Muscle layer of duodenum (tissue), 2 donors: Measurements from ENCODE around the gene GPD1.

Experiments used
- H3K27ac ChIP-seq: one replicate; pipeline ENCODE4 v1.7.0; 2013; ENCODE audit warnings: mild to moderate bottlenecking, low read length
- H3K27me3 ChIP-seq: one replicate; pipeline ENCODE4 v1.7.0; 2013; ENCODE audit warnings: low read depth, mild to moderate bottlenecking, control low read depth, low read length
- H3K36me3 ChIP-seq, 2 donors: one replicate each; pipeline ENCODE4 v1.7.0; 2013; ENCODE audit warnings: low read length in 2 of 2, control low read depth in 1 of 2, mild to moderate bottlenecking in 1 of 2; ENCODE audit not compliant: insufficient read depth in 2 of 2, control insufficient read depth in 1 of 2
- H3K4me1 ChIP-seq, 2 donors: one replicate each; pipeline ENCODE4 v1.7.0; 2013; ENCODE audit warnings: low read length in 2 of 2, mild to moderate bottlenecking in 2 of 2, control low read depth in 1 of 2, moderate library complexity in 1 of 2; ENCODE audit not compliant: insufficient read depth in 2 of 2, control insufficient read depth in 1 of 2
- H3K4me3 ChIP-seq, 2 donors: one replicate each; pipeline ENCODE4 v1.7.0; 2013; ENCODE audit warnings: low read length in 2 of 2, low read depth in 1 of 2, mild to moderate bottlenecking in 1 of 2
- H3K9me3 ChIP-seq, 2 donors: one replicate each; pipeline ENCODE4 v1.7.0; 2013; ENCODE audit warnings: low read length in 2 of 2, control low read depth in 1 of 2, mild to moderate bottlenecking in 1 of 2; ENCODE audit not compliant: control insufficient read depth in 1 of 2
- donor health status: healthy.

Gene GPD1

GRCh38 chr12:50111395-50111692 lies 7.5 kb downstream of the GPD1 start:
- Histone ChIP-seq H3K4me3 (peak overlapping the region in 1 of 2 donors; percentile 46), H3K36me3 (peaks cover 3 to 4% of the 10 kb centered on the region in 2 donors), H3K9me3 (no peaks in the 10 kb centered on the region), H3K4me1 (peaks cover 18 to 24% of the 10 kb centered on the region in 2 donors), H3K27me3 (no peaks in the 10 kb centered on the region), H3K27ac (peak overlapping the region; percentile 86)

DNA sequence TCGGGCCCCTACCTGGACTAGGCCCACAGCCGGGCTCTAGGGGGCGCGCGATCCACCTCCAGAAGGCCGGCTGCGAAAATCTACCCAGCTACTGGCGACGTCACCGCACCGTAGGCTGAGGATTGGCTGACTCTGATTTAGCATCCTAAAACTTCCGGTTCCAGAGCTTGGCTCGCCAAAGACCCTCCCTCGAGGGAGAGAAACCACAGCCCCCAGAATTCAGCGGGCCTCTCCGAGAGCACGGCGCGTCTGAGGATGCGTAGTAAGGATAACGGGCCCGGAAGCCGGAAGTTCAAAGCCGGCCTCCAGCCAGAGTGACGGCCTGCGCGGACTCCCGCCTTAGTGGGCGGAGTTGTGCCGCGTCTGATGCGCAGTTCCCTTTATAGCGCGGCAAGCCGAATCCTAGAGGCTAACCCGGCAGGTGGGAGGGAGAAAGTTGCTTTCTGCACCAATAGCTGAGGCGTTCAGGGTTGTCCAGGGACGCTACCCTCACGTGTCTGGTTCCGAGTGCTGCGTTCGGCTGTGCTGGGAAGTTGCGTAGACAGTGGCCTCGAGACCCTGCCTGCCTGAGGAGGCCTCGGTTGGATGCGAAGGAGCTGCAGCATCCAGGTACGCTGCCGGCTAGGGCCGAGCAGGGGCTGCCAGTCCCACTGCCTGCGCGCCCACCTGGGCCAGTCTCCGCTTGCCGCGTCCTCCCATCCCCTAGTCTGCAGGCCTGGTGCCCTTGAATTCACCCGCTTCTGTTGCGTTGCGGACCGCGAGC lies 8.1 kb downstream of the GPD1 start, which contains the start of gene COX14:
Gene COX14, plus strand, starts transcription at position 544 of the 763 bp plus-strand sequence. CDS start 7,808 bp downstream, outside the sequence.
- H3K9me3 ChIP-seq: no peaks in the 10 kb centered on the region
- no peaks in the 10 kb centered on the region for H3K27me3 ChIP-seq
- H3K36me3 ChIP-seq: peaks cover 3 to 4% of the 10 kb centered on the region in 2 donors
- H3K27ac ChIP-seq: peak within 1 kb of the TSS; percentile 98
- H3K4me3 ChIP-seq: peak within 1 kb of the TSS; percentile 92 to 96
- peaks cover 18 to 25% of the 10 kb centered on the region in 2 donors for H3K4me1 ChIP-seq

DNA sequence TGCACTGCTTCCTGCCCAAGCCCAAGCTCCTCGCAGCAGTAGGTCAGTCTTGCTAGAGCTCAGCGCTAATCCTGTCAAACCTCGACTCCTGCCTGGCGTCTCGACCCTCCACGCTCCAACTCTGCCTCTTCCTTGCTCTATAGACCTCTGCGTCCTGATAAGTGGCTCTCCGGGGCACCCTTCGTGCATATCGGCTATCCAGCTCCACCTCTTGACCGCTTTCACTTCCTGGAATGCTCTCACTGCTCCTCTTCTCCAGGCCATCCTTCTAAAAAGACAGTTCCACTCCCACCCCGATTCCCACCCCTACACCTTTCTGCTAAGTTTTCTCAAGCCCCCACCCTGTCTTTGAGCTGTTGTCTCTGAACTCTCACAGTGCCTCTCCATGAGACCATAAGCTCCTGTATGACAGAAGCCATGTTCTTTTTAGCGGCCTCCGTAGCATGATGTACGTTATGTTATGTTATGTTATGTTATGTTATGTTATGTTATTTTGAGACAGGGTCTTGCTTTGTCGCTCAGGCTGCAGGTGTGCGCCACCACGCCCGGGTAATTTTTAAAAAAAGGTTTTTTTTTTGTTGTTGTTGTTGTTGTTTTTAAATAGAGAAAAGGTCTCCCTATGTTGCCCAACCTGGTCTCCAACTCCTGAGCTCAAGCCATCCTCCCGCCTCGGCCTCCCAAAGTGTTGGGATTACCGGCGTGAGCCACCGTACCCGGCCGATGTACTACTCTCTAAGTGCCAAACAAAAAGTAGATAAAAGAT lies 8.8 kb downstream of the GPD1 start:
- Histone ChIP-seq H3K4me1 (peaks cover 18 to 33% of the 10 kb centered on the region in 2 donors), H3K27ac (peak overlapping the region; percentile 98), H3K36me3 (peaks cover 3 to 4% of the 10 kb centered on the region in 2 donors), H3K9me3 (no peaks in the 10 kb centered on the region), H3K27me3 (no peaks in the 10 kb centered on the region), H3K4me3 (peak overlapping the region; percentile 92 to 96)

DNA sequence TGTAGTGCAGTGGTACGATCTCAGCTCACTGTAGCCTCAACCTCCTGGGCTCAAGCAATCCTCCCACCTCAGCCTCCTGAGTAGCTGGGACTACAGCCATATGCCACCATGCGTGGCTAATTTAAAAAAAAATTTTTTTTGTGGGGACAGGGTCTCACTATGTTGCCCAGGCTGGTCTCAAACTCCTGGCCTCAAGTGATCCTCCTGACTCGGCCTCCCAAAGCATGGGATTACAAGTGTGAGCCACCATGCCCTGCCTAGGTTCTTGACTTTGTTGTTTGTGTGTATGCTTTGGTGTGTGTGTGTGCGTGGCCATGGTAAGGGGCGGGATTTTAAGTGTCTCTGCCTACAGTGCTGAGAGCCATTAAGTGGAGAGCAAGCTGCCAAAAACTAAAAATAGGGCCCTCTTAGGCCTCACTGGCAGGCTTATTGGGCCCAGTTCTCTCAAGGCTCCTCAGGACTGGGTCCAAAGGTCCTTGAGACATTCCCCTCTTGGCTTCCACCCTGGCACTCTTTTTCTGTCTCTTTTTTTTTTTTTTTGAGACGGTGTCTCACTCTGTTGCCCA lies 13.3 kb downstream of the GPD1 start:
- H3K9me3 ChIP-seq: no peaks in the 10 kb centered on the region
- no peaks in the 10 kb centered on the region for H3K27me3 ChIP-seq
- no peak overlapping the region for H3K4me3 ChIP-seq
- H3K4me1 ChIP-seq: peaks cover 0 to 21% of the 10 kb centered on the region in 2 donors
- peaks cover 14 to 31% of the 10 kb centered on the region in 2 donors for H3K36me3 ChIP-seq
- no peak overlapping the region for H3K27ac ChIP-seq

GRCh38 chr12:50119387-50119786 lies 15.6 kb downstream of the GPD1 start:
- Histone ChIP-seq H3K36me3 (peaks cover 31% of the 10 kb centered on the region in 2 donors), H3K27me3 (no peaks in the 10 kb centered on the region)

DNA sequence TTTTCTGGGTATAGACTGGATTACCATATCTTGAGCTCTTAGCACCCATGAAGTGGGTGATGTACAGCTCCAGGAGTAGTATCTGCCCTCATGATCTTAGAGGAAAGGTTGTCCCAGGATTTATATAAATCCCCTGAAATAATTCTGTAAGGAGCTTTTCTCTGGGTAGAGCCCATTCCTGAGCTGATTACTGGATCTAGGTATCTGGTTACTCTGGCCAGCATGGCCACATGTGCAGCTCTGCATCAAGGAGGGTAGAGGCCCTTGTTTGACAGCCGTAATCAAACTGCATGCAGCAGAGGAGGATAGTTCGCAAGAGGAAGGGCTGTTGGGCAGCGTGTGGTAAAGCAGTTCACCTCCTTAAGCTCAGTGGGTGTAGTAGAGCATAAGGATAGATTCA lies 16.7 kb downstream of the GPD1 start:
- peaks cover 31% of the 10 kb centered on the region in 2 donors for H3K36me3 ChIP-seq
- H3K9me3 ChIP-seq: no peaks in the 10 kb centered on the region
- H3K27me3 ChIP-seq: no peaks in the 10 kb centered on the region
- no peak overlapping the region for H3K27ac ChIP-seq
- peaks cover 0 to 10% of the 10 kb centered on the region in 2 donors for H3K4me1 ChIP-seq
- no peak overlapping the region for H3K4me3 ChIP-seq

More at GRCh38 chr12:50119387-50119786, 15.6 kb downstream of the GPD1 start:
- Histone ChIP-seq H3K9me3 (no peaks in the 10 kb centered on the region), H3K27ac (no peak overlapping the region), H3K4me1 (peaks cover 0 to 10% of the 10 kb centered on the region in 2 donors), H3K4me3 (no peak overlapping the region)

GRCh38 chr12:50120953-50121352 lies 17.1 kb downstream of the GPD1 start:
- peaks cover 27 to 31% of the 10 kb centered on the region in 2 donors for H3K36me3 ChIP-seq
- no peaks in the 10 kb centered on the region for H3K9me3 ChIP-seq
- no peak overlapping the region for H3K4me3 ChIP-seq
- no peaks in the 10 kb centered on the region for H3K27me3 ChIP-seq
- H3K4me1 ChIP-seq: peaks cover 0 to 10% of the 10 kb centered on the region in 2 donors
- H3K27ac ChIP-seq: no peak overlapping the region

- Histone ChIP-seq H3K9me3 (no peaks in the 10 kb centered on the region), H3K27ac (no peak overlapping the region), H3K4me3 (no peak overlapping the region), H3K36me3 (peaks cover 27 to 31% of the 10 kb centered on the region in 2 donors), H3K4me1 (peaks cover 0 to 10% of the 10 kb centered on the region in 2 donors), H3K27me3 (no peaks in the 10 kb centered on the region)
Observed at GRCh38 chr12:50121641-50122040, 17.8 kb downstream of the GPD1 start.

DNA sequence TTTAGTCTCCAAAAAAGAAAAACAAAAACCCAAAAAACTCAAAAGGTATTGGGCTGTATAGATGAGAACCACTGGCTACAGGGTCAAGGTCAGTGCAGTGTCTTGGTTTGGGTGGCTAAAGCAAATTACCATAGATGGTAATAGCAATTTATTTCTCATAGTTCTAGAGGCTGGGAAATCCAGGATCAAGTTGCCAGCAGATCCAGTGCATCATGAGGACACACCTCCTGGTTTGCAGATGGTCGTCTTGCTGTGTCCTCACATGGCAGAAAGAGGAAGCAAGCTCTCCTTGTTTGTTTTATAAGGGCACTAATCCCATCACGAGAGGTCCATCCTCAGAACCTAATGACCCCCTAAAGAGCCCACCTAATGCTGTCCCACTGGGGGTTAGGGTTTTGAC lies 19.4 kb downstream of the GPD1 start:
- Histone ChIP-seq H3K27me3 (no peaks in the 10 kb centered on the region), H3K4me1 (no peaks in the 10 kb centered on the region), H3K9me3 (no peaks in the 10 kb centered on the region), H3K36me3 (peaks cover 38 to 42% of the 10 kb centered on the region in 2 donors), H3K27ac (no peak overlapping the region), H3K4me3 (no peak overlapping the region)

- no peaks in the 10 kb centered on the region for H3K27me3 ChIP-seq
- no peaks in the 10 kb centered on the region for H3K4me1 ChIP-seq
- no peaks in the 10 kb centered on the region for H3K9me3 ChIP-seq
- no peak overlapping the region for H3K4me3 ChIP-seq
- H3K27ac ChIP-seq: no peak overlapping the region
- H3K36me3 ChIP-seq: peaks cover 35 to 47% of the 10 kb centered on the region in 2 donors
Observed at GRCh38 chr12:50127546-50127945, 23.7 kb downstream of the GPD1 start.

DNA sequence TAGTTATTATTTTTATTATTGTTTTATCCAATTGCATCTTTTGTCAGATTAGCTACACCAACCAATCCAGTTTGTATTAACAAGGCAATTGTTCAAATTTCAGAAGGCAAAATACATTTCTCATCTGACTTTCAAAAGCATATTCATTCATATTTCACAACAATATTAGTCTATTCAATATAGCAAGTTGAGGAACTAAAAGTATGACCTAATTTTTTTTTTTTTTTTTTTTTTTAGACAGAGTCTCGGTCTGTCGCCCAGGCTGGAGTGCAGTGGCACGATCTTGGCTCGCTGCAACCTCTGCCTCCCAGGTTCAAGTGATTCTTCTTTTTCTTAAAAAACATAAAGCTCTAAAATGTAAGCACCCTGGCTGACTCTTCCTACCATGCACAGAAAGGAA lies 25.5 kb downstream of the GPD1 start:
- H3K27me3 ChIP-seq: no peaks in the 10 kb centered on the region
- peaks cover 0 to 2% of the 10 kb centered on the region in 2 donors for H3K4me1 ChIP-seq
- peaks cover 36 to 45% of the 10 kb centered on the region in 2 donors for H3K36me3 ChIP-seq
- no peak overlapping the region for H3K27ac ChIP-seq
- H3K4me3 ChIP-seq: no peak overlapping the region
- H3K9me3 ChIP-seq: no peaks in the 10 kb centered on the region
